ENCODE measurements around the gene SENP8.
A peak's percentile ranks its signal among the peaks of the same experiment; 100 is the strongest.
"Not testable (repeated sequence)": the region's sequence is repeated elsewhere in the genome, so short reads cannot be mapped to it uniquely, and the experiment has no call there.

The SENP8 gene

GRCh38 chr15:72118017-72118978 lies at the start of gene SENP8, which contains the start of gene MYO9A:
SENP8 (plus strand) TSS chr15:72118403; CDS start chr15:72139624, 21,221 bp downstream.
MYO9A (minus strand) TSS chr15:72118150; CDS start chr15:72046563, 71,587 bp downstream.
- DNase-seq (ENCODE audit: low read depth in 2 of 2): peak; percentile 97

GRCh38 chr15:72068856-72069255 lies 49.3 kb upstream of the SENP8 start:
- DNase-seq (ENCODE audit: low read depth in 2 of 2): no peak

- no peak for DNase-seq (ENCODE audit: low read depth in 2 of 2)
Observed at GRCh38 chr15:72070817-72071447, 47.3 kb upstream of the SENP8 start.

- DNase-seq (ENCODE audit: low read depth in 2 of 2): not testable (repeated sequence)
Observed at GRCh38 chr15:72071448-72071825, 46.8 kb upstream of the SENP8 start.

GRCh38 chr15:72074335-72075060 lies 43.7 kb upstream of the SENP8 start:
- DNase-seq (ENCODE audit: low read depth in 2 of 2): no peak

- DNase-seq (ENCODE audit: low read depth in 2 of 2): no peak
Observed at GRCh38 chr15:72077950-72078349, 40.3 kb upstream of the SENP8 start.

GRCh38 chr15:72078887-72079286 lies 39.3 kb upstream of the SENP8 start:
- DNase-seq (ENCODE audit: low read depth in 2 of 2): no peak

- no peak for DNase-seq (ENCODE audit: low read depth in 2 of 2)
Observed at GRCh38 chr15:72082176-72082575, 36.0 kb upstream of the SENP8 start.

- no peak for DNase-seq (ENCODE audit: low read depth in 2 of 2)
Observed at GRCh38 chr15:72086010-72086697, 32.0 kb upstream of the SENP8 start.

- DNase-seq (ENCODE audit: low read depth in 2 of 2): no peak
Observed at GRCh38 chr15:72086920-72087648, 31.1 kb upstream of the SENP8 start.

- no peak for DNase-seq (ENCODE audit: low read depth in 2 of 2)
Observed at GRCh38 chr15:72092006-72092405, 26.2 kb upstream of the SENP8 start.

- no peak for DNase-seq (ENCODE audit: low read depth in 2 of 2)
Observed at GRCh38 chr15:72092691-72093090, 25.5 kb upstream of the SENP8 start.

GRCh38 chr15:72096796-72097195 lies 21.4 kb upstream of the SENP8 start:
- DNase-seq (ENCODE audit: low read depth in 2 of 2): no peak

GRCh38 chr15:72098040-72098439 lies 20.2 kb upstream of the SENP8 start:
- DNase-seq (ENCODE audit: low read depth in 2 of 2): no peak

- DNase-seq (ENCODE audit: low read depth in 2 of 2): no peak
Observed at GRCh38 chr15:72099155-72099554, 19.0 kb upstream of the SENP8 start.

- not testable (repeated sequence) for DNase-seq (ENCODE audit: low read depth in 2 of 2)
Observed at GRCh38 chr15:72100551-72100950, 17.7 kb upstream of the SENP8 start.

- DNase-seq (ENCODE audit: low read depth in 2 of 2): no peak
Observed at GRCh38 chr15:72105111-72105510, 13.1 kb upstream of the SENP8 start.

- no peak for DNase-seq (ENCODE audit: low read depth in 2 of 2)
Observed at GRCh38 chr15:72106068-72106467, 12.1 kb upstream of the SENP8 start.

- no peak for DNase-seq (ENCODE audit: low read depth in 2 of 2)
Observed at GRCh38 chr15:72110355-72110754, 7.8 kb upstream of the SENP8 start.

- no peak for DNase-seq (ENCODE audit: low read depth in 2 of 2)
Observed at GRCh38 chr15:72112116-72112515, 6.1 kb upstream of the SENP8 start.

GRCh38 chr15:72112805-72113204 lies 5.4 kb upstream of the SENP8 start:
- no peak for DNase-seq (ENCODE audit: low read depth in 2 of 2)
